Effector memory CD4-positive, alpha-beta T cell (primary cell): ENCODE data around the gene LSM4.

Source experiments
- DNase-seq, 3 donors: peaks; one replicate each; pipeline ENCODE4 v3.0.0-alpha.2; 2020
- H3K27ac ChIP-seq: 2 replicates; pipeline ENCODE4 v1.7.0; 2013; ENCODE audit warnings: mild to moderate bottlenecking, low read length, moderate library complexity; ENCODE audit not compliant: insufficient read depth, poor library complexity, severe bottlenecking
- H3K27me3 ChIP-seq: replicated peaks from 2 replicates; pipeline ENCODE4 v1.7.0; 2013; ENCODE audit warnings: mild to moderate bottlenecking, low read length; ENCODE audit not compliant: insufficient read depth, control insufficient read depth, poor library complexity, severe bottlenecking
- H3K36me3 ChIP-seq: 2 replicates; pipeline ENCODE4 v1.7.0; 2013; ENCODE audit warnings: mild to moderate bottlenecking, low read length, moderate library complexity; ENCODE audit not compliant: control insufficient read depth, insufficient read depth
- H3K4me1 ChIP-seq: 2 replicates; pipeline ENCODE4 v1.7.0; 2013; ENCODE audit warnings: low read length, mild to moderate bottlenecking; ENCODE audit not compliant: control insufficient read depth, insufficient read depth, poor library complexity, severe bottlenecking
- H3K4me3 ChIP-seq: 2 replicates; pipeline ENCODE4 v1.7.0; 2013; ENCODE audit warnings: low read length, low read depth, mild to moderate bottlenecking; ENCODE audit not compliant: insufficient read depth, poor library complexity, severe bottlenecking
- H3K9me3 ChIP-seq: 2 replicates; pipeline ENCODE4 v1.7.0; 2013; ENCODE audit warnings: mild to moderate bottlenecking, low read length, moderate library complexity; ENCODE audit not compliant: control insufficient read depth

Gene LSM4

GRCh38 chr19:18287836-18288772 is 34.8 kb downstream of the LSM4 start:
- peaks cover 42% of the 10 kb centered on the region for H3K4me1 ChIP-seq
- no peak overlapping the region for H3K27ac ChIP-seq
- no peaks in the 10 kb centered on the region for H3K9me3 ChIP-seq
- no peaks in the 10 kb centered on the region for H3K27me3 ChIP-seq
- no peaks in the 10 kb centered on the region for H3K36me3 ChIP-seq
- no peak overlapping the region for H3K4me3 ChIP-seq
- DNase-seq: no peak

- Histone ChIP-seq H3K27me3 (no peaks in the 10 kb centered on the region), H3K36me3 (no peaks in the 10 kb centered on the region), H3K4me1 (peaks cover 41% of the 10 kb centered on the region), H3K4me3 (no peak overlapping the region), H3K27ac (peak overlapping the region; percentile 18), H3K9me3 (no peaks in the 10 kb centered on the region)
- DNase-seq: no peak
Measured at GRCh38 chr19:18286973-18287635, 35.8 kb downstream of the LSM4 start.

- H3K27ac ChIP-seq: peak overlapping the region; percentile 54
- peaks cover 7% of the 10 kb centered on the region for H3K36me3 ChIP-seq
- H3K27me3 ChIP-seq: no peaks in the 10 kb centered on the region
- peaks cover 23% of the 10 kb centered on the region for H3K4me1 ChIP-seq
- no peak for DNase-seq
- no peaks in the 10 kb centered on the region for H3K9me3 ChIP-seq
- peak overlapping the region; percentile 7 for H3K4me3 ChIP-seq
Measured at GRCh38 chr19:18284712-18285360, 38.0 kb downstream of the LSM4 start.

GRCh38 chr19:18283338-18283737 is 39.5 kb downstream of the LSM4 start:
- no peak overlapping the region for H3K4me3 ChIP-seq
- H3K27ac ChIP-seq: peak overlapping the region; percentile 6
- H3K4me1 ChIP-seq: peaks cover 27% of the 10 kb centered on the region
- H3K9me3 ChIP-seq: no peaks in the 10 kb centered on the region
- H3K36me3 ChIP-seq: peaks cover 16% of the 10 kb centered on the region
- no peak for DNase-seq
- H3K27me3 ChIP-seq: no peaks in the 10 kb centered on the region

- Histone ChIP-seq H3K27ac (peak overlapping the region; percentile 91), H3K4me1 (peaks cover 32% of the 10 kb centered on the region), H3K27me3 (no peaks in the 10 kb centered on the region), H3K36me3 (peaks cover 21% of the 10 kb centered on the region), H3K9me3 (no peaks in the 10 kb centered on the region), H3K4me3 (peak overlapping the region; percentile 41)
- no peak for DNase-seq
Measured at GRCh38 chr19:18282788-18283141, 40.1 kb downstream of the LSM4 start.

GRCh38 chr19:18282021-18282787 is 40.7 kb downstream of the LSM4 start:
- no peaks in the 10 kb centered on the region for H3K27me3 ChIP-seq
- H3K9me3 ChIP-seq: no peaks in the 10 kb centered on the region
- no peak for DNase-seq
- peaks cover 21% of the 10 kb centered on the region for H3K36me3 ChIP-seq
- peak overlapping the region; percentile 91 for H3K27ac ChIP-seq
- H3K4me1 ChIP-seq: peaks cover 32% of the 10 kb centered on the region
- H3K4me3 ChIP-seq: peak overlapping the region; percentile 41

- DNase-seq: peak; percentile 98
- H3K4me3 ChIP-seq: peak within 1 kb of the TSS; percentile 97
- H3K4me1 ChIP-seq: peaks cover 32% of the 10 kb centered on the region
- no peaks in the 10 kb centered on the region for H3K9me3 ChIP-seq
- H3K27ac ChIP-seq: peak within 1 kb of the TSS; percentile 96
- peaks cover 21% of the 10 kb centered on the region for H3K36me3 ChIP-seq
- no peaks in the 10 kb centered on the region for H3K27me3 ChIP-seq
Measured at GRCh38 chr19:18281082-18282020, 41.5 kb downstream of the LSM4 start, which contains the start of gene JUND. TSS of gene JUND (minus strand) at chr19:18281622. CDS start at chr19:18281484, 138 bp downstream.

GRCh38 chr19:18280247-18281081 is 42.4 kb downstream of the LSM4 start:
- Histone ChIP-seq H3K4me3 (peak overlapping the region; percentile 97), H3K27ac (peak overlapping the region; percentile 96), H3K36me3 (peaks cover 25% of the 10 kb centered on the region), H3K4me1 (peaks cover 37% of the 10 kb centered on the region), H3K27me3 (no peaks in the 10 kb centered on the region), H3K9me3 (no peaks in the 10 kb centered on the region)
- DNase-seq: peak; percentile 71 to 77 (median 77)
